KG1 (cell line): ENCODE results near the gene MYO5B.
"Not testable (repeated sequence)": the region's sequence is repeated elsewhere in the genome, so short reads cannot be mapped to it uniquely, and the experiment has no call there.

Source experiments
- DNase-seq: peaks from one replicate; lab custom pipeline; 2025; lab: John Stamatoyannopoulos, UW

The MYO5B gene

GRCh38 chr18:49795612-49796552 lies 399.1 kb downstream of the MYO5B start:
- no peak for DNase-seq

- no peak for DNase-seq
Measured at GRCh38 chr18:49794743-49795142, 400.2 kb downstream of the MYO5B start.

GRCh38 chr18:49789560-49790134 lies 405.3 kb downstream of the MYO5B start:
- not testable (repeated sequence) for DNase-seq

GRCh38 chr18:49788327-49788898 lies 406.5 kb downstream of the MYO5B start:
- no peak for DNase-seq

- no peak for DNase-seq
Measured at GRCh38 chr18:49786019-49786720, 408.8 kb downstream of the MYO5B start.

GRCh38 chr18:49784427-49785185 lies 410.3 kb downstream of the MYO5B start:
- no peak for DNase-seq

GRCh38 chr18:49783631-49784030 lies 411.3 kb downstream of the MYO5B start:
- not testable (repeated sequence) for DNase-seq

GRCh38 chr18:49778826-49779465 lies 416.0 kb downstream of the MYO5B start:
- DNase-seq: no peak
